HG03442 (cell line): ENCODE measurements around the gene TCP10L.
"Not testable (repeated sequence)": the region's sequence is repeated elsewhere in the genome, so short reads cannot be mapped to it uniquely, and the experiment has no call there.

ENCODE experiments used
- ATAC-seq: cut with Tn5 transposase; IDR thresholded peaks from one replicate; pipeline ENCODE4 v1.9.1; 2021; ENCODE audit warnings: mild to moderate bottlenecking, moderate library complexity; ENCODE audit not compliant: unreplicated experiment

TCP10L gene

GRCh38 chr21:32587651-32588050 is 2.3 kb upstream of the TCP10L start:
- no peak for ATAC-seq

GRCh38 chr21:32587120-32587519 is 1.8 kb upstream of the TCP10L start:
- no peak for ATAC-seq

- no peak for ATAC-seq
Measured at GRCh38 chr21:32585970-32586369, 647 bp upstream of the TCP10L start.

DNA sequence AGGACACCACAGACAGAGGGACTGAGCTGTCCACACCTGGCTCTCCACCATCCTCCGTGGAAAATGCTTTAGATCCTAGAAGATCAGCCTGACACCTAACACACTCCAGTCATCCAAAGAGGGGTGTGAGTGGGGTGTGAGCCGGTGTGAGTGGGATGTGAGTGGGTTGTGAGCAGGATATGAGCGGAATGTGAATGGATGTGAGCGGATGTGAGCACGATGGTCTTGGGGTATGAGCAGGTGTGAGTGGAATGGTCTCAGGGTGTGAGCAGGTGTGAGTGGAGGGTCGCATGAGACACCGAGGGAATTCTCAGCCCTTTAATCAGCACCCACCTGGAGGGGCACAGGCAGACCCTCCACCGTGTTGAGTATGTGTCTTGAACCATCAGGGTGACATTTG is 851 bp downstream of the TCP10L start:
- no peak for ATAC-seq

DNA sequence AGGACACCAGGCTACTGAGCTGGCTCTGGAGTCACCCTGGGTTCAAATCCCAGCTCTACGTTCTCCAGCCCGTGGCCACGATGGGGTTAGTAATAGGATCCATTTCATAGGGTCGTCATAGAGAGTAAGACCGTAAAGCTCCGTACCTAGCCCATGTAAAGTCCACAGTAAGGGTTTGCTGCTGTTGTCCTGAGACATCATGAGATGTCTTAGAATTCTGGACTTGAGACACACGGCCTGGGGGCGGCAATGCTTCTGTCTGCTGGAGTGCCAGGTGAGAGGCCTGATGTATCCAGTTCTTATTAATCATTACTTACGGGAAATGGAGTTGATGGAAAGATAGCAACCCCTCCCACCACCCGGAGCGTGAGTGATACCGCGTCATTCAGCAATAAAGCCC is 3.6 kb downstream of the TCP10L start:
- no peak for ATAC-seq

- no peak for ATAC-seq
Measured at GRCh38 chr21:32580949-32581348, 4.4 kb downstream of the TCP10L start.

DNA sequence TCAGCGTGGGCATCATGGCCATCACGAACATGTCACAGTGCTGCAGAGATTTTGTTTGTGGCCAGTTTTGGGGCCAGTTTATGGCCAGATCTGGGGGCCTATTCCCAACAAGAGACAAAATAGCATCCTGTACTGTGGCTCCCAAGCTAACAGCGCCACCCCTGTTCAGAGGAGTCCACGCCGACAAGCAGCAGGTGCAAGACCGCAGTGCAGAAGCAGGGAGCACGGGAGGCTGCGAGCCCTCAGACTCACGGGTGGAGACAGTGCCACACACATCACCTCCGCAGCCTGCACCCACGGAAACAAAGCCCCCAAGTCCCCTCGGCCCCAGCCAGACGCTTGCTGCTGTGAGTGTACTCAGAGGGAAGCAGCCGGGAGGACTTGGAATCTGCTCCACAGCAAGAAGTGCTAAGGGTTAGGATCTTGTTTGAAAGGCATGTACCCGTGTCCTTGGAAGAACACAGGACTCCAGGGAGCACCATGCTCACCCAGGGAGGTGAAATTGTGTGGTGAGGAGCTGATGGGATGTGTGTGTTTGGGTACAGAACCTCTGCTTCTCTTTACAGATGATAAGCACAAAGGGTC is 7.1 kb downstream of the TCP10L start:
- no peak for ATAC-seq

- ATAC-seq: no peak
Measured at GRCh38 chr21:32576011-32576410, 9.3 kb downstream of the TCP10L start.

- ATAC-seq: no peak
Measured at GRCh38 chr21:32574946-32575925, 10.1 kb downstream of the TCP10L start.

GRCh38 chr21:32572574-32573420 is 12.5 kb downstream of the TCP10L start:
- ATAC-seq: no peak

DNA sequence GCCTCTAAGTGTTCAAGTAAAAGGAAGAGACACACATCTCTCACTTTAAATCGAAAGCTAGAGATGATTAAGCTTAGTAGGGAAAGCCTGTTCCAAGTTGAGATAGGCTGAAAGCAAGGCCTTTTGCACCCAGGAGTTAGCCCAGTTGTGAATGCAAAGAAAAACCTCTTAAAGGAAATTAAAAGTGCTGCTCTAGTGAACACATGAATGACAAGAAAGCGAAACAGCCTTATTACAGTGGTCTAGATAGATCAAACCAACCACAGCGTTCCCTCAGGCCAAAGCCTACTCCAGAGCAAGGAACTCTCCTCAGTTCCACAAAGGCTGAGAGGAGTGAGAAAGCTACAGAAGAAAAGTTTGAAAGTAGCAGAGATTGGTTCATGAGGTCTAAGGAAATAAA is 14.9 kb downstream of the TCP10L start:
- no peak for ATAC-seq

DNA sequence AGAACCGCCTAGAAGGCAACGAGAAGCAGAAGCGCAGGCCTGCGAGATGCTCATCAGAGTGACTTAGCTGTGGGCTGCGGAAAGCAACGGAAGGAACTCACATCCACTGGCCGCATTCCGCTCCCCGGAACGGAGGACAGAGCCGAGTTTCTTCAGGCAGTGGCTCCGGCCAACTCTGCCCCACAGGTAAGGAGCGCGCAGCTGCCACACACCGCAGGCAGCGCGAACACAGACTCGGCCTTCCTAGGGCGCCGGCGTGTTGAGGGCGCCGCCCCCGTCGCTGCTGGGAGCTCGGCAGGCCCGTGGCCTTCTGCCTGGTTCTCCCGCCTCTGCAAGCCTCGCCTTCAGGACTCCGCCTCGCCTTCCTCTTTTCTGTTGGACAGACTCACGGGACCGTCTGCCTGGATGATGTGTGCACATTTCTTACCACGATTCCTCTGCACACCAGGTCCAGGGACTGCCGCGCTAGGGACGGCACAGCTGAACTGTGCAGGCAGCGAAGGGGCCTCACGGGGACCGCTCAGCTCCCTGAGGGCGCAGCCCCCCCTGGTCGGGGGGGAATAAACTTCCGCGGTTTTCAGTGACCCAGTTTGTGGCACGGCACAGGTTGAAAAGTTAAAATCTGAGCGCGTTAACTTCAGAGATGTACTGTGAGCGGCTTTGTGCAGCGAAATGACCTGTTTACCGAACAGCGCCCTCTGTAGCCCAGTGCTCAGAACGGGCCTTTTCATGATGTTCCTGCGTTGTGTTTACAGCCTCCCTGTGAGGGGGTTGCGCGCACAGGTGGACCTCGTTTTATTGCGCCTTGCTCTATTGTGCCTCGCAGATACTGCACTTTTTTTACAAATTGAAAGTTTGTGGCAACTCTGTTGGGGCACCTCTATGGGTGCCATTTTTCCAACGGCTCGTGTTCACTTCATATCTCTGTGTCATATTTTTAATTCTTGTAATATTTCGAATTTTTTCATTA is 15.8 kb downstream of the TCP10L start:
- ATAC-seq: peak; percentile 74

DNA sequence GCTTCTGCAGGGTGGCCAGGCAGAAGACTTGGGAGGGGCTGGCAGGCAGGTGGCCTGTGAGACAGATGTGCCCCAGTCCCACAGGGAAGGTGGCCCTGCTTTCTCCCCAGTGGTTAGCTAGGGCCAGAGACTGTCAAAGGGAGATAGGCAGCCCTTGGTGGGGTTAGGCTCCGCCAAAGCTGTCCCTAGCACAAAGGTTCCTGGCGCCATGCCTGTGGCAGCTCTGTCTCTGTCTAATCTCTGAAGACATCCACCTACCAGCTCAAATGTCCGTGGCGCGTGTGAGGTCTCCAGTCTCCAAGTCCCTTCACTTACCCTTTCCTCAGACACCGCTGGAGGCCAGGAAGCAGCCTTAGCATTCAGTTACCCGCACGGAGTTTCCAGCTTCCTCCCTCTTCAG is 17.7 kb downstream of the TCP10L start:
- no peak for ATAC-seq

- no peak for ATAC-seq
Measured at GRCh38 chr21:32566741-32567389, 18.5 kb downstream of the TCP10L start.

GRCh38 chr21:32565856-32566465 is 19.4 kb downstream of the TCP10L start:
- ATAC-seq: no peak

DNA sequence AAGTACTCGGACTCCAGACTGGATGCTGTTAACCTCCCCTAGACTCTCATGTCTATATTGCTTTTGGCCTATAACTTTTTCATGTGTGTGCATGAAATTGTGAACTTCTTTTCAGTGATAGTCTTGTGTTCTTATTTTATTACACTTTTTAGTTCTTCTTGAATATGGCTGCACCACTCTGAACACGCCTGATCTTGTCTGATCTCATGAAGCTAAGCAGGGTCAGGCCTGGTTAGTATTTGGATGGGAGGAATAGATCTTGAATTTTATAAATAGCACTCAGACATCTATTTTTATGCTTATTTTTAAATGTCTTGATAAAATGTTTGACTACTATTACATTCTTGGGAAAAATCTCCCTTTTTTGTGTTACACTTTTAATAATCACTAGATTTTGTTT is 22.4 kb downstream of the TCP10L start:
- no peak for ATAC-seq

DNA sequence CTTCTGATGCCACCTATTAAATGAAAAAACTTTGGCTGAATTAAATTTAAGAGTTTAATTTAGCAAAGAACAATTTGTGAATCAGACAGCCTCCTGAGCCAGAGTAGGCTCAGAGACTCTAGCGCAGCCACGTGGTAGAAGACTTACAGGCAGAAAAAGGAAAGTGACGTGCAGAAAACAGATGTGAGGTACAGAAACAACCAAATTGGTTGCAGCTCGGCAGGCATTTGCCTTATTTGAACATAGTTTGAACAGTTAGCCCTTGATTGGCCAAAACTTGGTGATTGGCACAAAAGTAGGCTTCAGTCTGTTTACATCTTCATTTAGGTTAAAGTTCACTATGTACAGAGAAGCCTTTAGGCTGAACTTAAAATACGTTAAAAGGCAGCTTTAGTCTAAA is 22.9 kb downstream of the TCP10L start:
- ATAC-seq: no peak

DNA sequence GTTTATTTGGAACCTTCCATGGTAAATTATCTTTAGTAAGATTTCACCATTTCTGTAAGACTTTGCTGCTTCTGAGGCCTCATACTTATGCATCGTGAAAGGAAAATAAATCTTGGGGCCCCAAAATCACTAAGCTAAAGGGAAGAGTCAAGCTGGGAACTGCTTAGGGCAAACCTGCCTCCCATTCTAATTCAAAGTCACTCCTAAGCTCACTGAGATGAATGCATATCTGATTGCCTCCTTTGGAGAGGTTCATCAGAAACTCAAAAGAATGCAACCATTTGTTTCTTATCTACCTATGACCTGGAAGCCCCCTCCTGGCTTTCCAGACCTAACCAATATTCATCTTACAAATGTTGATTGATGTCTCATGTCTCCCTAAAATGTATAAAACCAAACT is 23.8 kb downstream of the TCP10L start:
- ATAC-seq: not testable (repeated sequence)

- ATAC-seq: no peak
Measured at GRCh38 chr21:32560896-32561295, 24.4 kb downstream of the TCP10L start.
